ENCODE results near the gene DPM3.

- TF ChIP-seq CTCF (IDR thresholded peaks at IDR 0.05) (peak in 2 of 6 experiments; percentile 3 to 16), POLR2A (IDR thresholded peaks at IDR 0.05) (no peak)
Observed at GRCh38 chr1:155094622-155094948, 45.7 kb downstream of the DPM3 start.
